Measurements from ENCODE around the gene STAT6.

Gene STAT6

GRCh38 chr12:57049890-57050289 is 61.3 kb downstream of the STAT6 start, which contains the start of gene MYO1A:
Gene MYO1A (minus strand): TSS chr12:57050129. CDS start chr12:57048323, 1,806 bp downstream.
- no peak for DNase-seq (ENCODE audit: low read depth in 2 of 2)

- no peak for DNase-seq (ENCODE audit: low read depth in 2 of 2)
Measured at GRCh38 chr12:57049119-57049446, 62.1 kb downstream of the STAT6 start.

GRCh38 chr12:57048423-57049118 is 62.6 kb downstream of the STAT6 start:
- no peak for DNase-seq (ENCODE audit: low read depth in 2 of 2)

GRCh38 chr12:57047981-57048380 is 63.2 kb downstream of the STAT6 start:
- no peak for DNase-seq (ENCODE audit: low read depth in 2 of 2)

GRCh38 chr12:57046947-57047890 is 63.9 kb downstream of the STAT6 start:
- DNase-seq (ENCODE audit: low read depth in 2 of 2) = peak; percentile 32 to 46

GRCh38 chr12:57046086-57046791 is 64.9 kb downstream of the STAT6 start:
- DNase-seq (ENCODE audit: low read depth in 2 of 2) = no peak

All from stimulated activated CD8-positive, alpha-beta memory T cell treated with anti-CD3 and anti-CD28 coated beads, Interleukin-2, amount 100 ng/mL, for 48 hours (primary cell).